SK-N-SH (cell line): ENCODE results near the gene S100A13. TPM values are rescaled to one million over a fixed set of nuclear protein-coding genes. Genes with fewer than 3 reads are reported as not detected.

ENCODE experiments used
- CTCF ChIA-PET: fragments of 300-600, 350-600 bp; formaldehyde crosslinking; extraction: SDS; loops from one replicate; lab custom pipeline; 2021; lab: Yijun Ruan, JAX
- POLR2A ChIA-PET: fragments of 350-600 bp; sonication (Branson Sonifier 250); formaldehyde crosslinking; extraction: SDS; loops from one replicate; lab custom pipeline; 2020; ENCODE audit warnings: antibody characterized with exemption, inconsistent platforms; lab: Yijun Ruan, JAX
- DNase-seq: peaks from one replicate; pipeline ENCODE4 v3.0.0; 2012
- H2AFZ ChIP-seq: fragments of 200-600 bp; sonication (generic); 2 replicates; pipeline ENCODE4 v1.8.1; 2016; ENCODE audit warnings: antibody characterized with exemption, mild to moderate bottlenecking, low read depth
- H3F3A ChIP-seq: fragments of 200-600 bp; sonication (generic); replicated peaks from 2 replicates; pipeline ENCODE3; 2016; ENCODE audit warnings: antibody characterized with exemption, mild to moderate bottlenecking; ENCODE audit not compliant: insufficient read depth
- H3K27ac ChIP-seq, 2 experiments: fragments of 200-500 bp in 1 of 2; fragments of 200-600 bp in 1 of 2; sonication (Bioruptor generic) in 1 of 2; sonication (generic), shearing (Covaris generic) in 1 of 2; 2 replicates each; pipeline versions ENCODE4 v1.5.1 to v1.6.1; 2014 to 2016; ENCODE audit warnings: low read depth in 2 of 2, inconsistent platforms in 1 of 2, low read length in 1 of 2, mild to moderate bottlenecking in 1 of 2, mixed read lengths in 1 of 2
- H3K27me3 ChIP-seq: fragments of 200-600 bp; sonication (generic), shearing (Covaris generic); 2 replicates; pipeline ENCODE4 v1.6.1; 2016; ENCODE audit warnings: mixed run types; ENCODE audit not compliant: insufficient read depth
- H3K36me3 ChIP-seq, 2 experiments: fragments of 200-500 bp in 1 of 2; fragments of 200-600 bp in 1 of 2; sonication (Bioruptor generic) in 1 of 2; sonication (generic) in 1 of 2; replicated peaks in 1 of 2; 2 replicates each; pipeline versions ENCODE3 to v1.5.1; 2014 to 2016; ENCODE audit warnings: low read length in 1 of 2, mild to moderate bottlenecking in 1 of 2; ENCODE audit not compliant: insufficient read depth in 2 of 2, control insufficient read depth in 1 of 2
- H3K4me1 ChIP-seq, 2 experiments: fragments of 200-500 bp in 1 of 2; fragments of 200-600 bp in 1 of 2; sonication (Bioruptor generic) in 1 of 2; sonication (generic), shearing (Covaris generic) in 1 of 2; 2 replicates each; pipeline versions ENCODE4 v1.5.1 to v1.6.1; 2014 to 2016; ENCODE audit warnings: low read depth in 1 of 2, low read length in 1 of 2, mixed run types in 1 of 2; ENCODE audit not compliant: insufficient read depth in 2 of 2, control insufficient read depth in 1 of 2
- H3K4me2 ChIP-seq: fragments of 200-600 bp; sonication (generic), shearing (Covaris generic); 2 replicates; pipeline ENCODE4 v1.6.1; 2017; ENCODE audit warnings: mixed run types
- H3K4me3 ChIP-seq, 2 experiments: fragments of 200-500 bp in 1 of 2; fragments of 200-600 bp in 1 of 2; sonication (Bioruptor generic) in 1 of 2; sonication (generic), shearing (Covaris generic) in 1 of 2; 2 replicates each; pipeline versions ENCODE4 v1.5.1 to v1.8.1; 2014 to 2016; ENCODE audit warnings: low read depth in 2 of 2, inconsistent platforms in 1 of 2, low read length in 1 of 2, mild to moderate bottlenecking in 1 of 2, mixed read lengths in 1 of 2, moderate library complexity in 1 of 2
- H3K79me2 ChIP-seq: fragments of 200-600 bp; sonication (generic); 2 replicates; pipeline ENCODE4 v1.8.1; 2017; ENCODE audit warnings: mild to moderate bottlenecking; ENCODE audit not compliant: insufficient read depth
- H3K9ac ChIP-seq: fragments of 200-600 bp; sonication (generic); 2 replicates; pipeline ENCODE4 v1.6.1; 2017; ENCODE audit warnings: mixed run types
- H3K9me2 ChIP-seq: fragments of 200-600 bp; sonication (generic); 2 replicates; pipeline ENCODE4 v1.6.1; 2017; ENCODE audit warnings: mixed run types
- H3K9me3 ChIP-seq: fragments of 200-600 bp; sonication (generic); 2 replicates; pipeline ENCODE4 v1.6.1; 2017; ENCODE audit warnings: mixed run types, mild to moderate bottlenecking, moderate library complexity
- H4K20me1 ChIP-seq: fragments of 200-600 bp; sonication (generic); 2 replicates; pipeline ENCODE4 v1.6.1; 2017; ENCODE audit warnings: mild to moderate bottlenecking, mixed run types; ENCODE audit not compliant: insufficient read depth
- FOSL2 ChIP-seq: IDR thresholded peaks from 2 replicates; pipeline ENCODE4 v1.4.0; 2012; ENCODE audit warnings: low read depth, mild to moderate bottlenecking, moderate library complexity, borderline replicate concordance
- FOXJ3 ChIP-seq: sonication (generic); formaldehyde crosslinking; IDR thresholded peaks from 2 replicates; pipeline ENCODE4 v1.5.1; 2020; ENCODE audit warnings: mild to moderate bottlenecking, missing genetic modification reagents
- GATA2 ChIP-seq: sonication (generic); formaldehyde crosslinking; IDR thresholded peaks from 2 replicates; pipeline ENCODE4 v1.5.0; 2020; ENCODE audit warnings: mild to moderate bottlenecking, missing genetic modification reagents
- MEF2A ChIP-seq: IDR thresholded peaks from 2 replicates; pipeline ENCODE4 v1.4.0; 2012; ENCODE audit warnings: low read depth, borderline replicate concordance
- MXI1 ChIP-seq: IDR thresholded peaks from 2 replicates; pipeline ENCODE4 v1.6.1; 2012; ENCODE audit warnings: mild to moderate bottlenecking, low read depth, low read length, improper control_type of control experiment
- NRF1 ChIP-seq: IDR thresholded peaks from 2 replicates; pipeline ENCODE4 v1.6.1; 2012; ENCODE audit warnings: low read depth, mild to moderate bottlenecking, low read length
- POLR2AphosphoS5 ChIP-seq: IDR thresholded peaks from 2 replicates; pipeline ENCODE4 v1.6.1; 2012; ENCODE audit warnings: low read depth, low read length
- RAD21 ChIP-seq: IDR thresholded peaks from 2 replicates; pipeline ENCODE4 v1.6.1; 2012; ENCODE audit warnings: mild to moderate bottlenecking, low read length
- RCOR1 ChIP-seq: fragments of 150-350 bp; IDR thresholded peaks from 2 replicates; pipeline ENCODE4 v1.6.1; 2017; ENCODE audit warnings: antibody characterized with exemption, low read length
- RFX5 ChIP-seq: IDR thresholded peaks from 2 replicates; pipeline ENCODE4 v1.6.1; 2012; ENCODE audit warnings: mild to moderate bottlenecking, improper control_type of control experiment, low read length
- RXRA ChIP-seq: IDR thresholded peaks from 2 replicates; pipeline ENCODE4 v1.4.0; 2012; ENCODE audit warnings: low read depth, mild to moderate bottlenecking, borderline replicate concordance
- SIN3A ChIP-seq: IDR thresholded peaks from 2 replicates; pipeline ENCODE4 v1.6.1; 2012; ENCODE audit warnings: low read depth, mild to moderate bottlenecking, low read length, moderate library complexity, borderline replicate concordance
- TCF12 ChIP-seq: IDR thresholded peaks from 2 replicates; pipeline ENCODE4 v1.4.0; 2012
- TEAD4 ChIP-seq: IDR thresholded peaks from 2 replicates; pipeline ENCODE4 v1.4.0; 2012; ENCODE audit warnings: mild to moderate bottlenecking, borderline replicate concordance; ENCODE audit not compliant: insufficient read depth
- YY1 ChIP-seq: IDR thresholded peaks from 2 replicates; pipeline ENCODE4 v1.4.0; 2012; ENCODE audit warnings: low read depth, mild to moderate bottlenecking
- WGBS: methylation state at CpG from one replicate; pipeline ENCODE4 v1.1.6; 2017; ENCODE audit warnings: low lambda C conversion rate; 5-methylcytosine and 5-hydroxymethylcytosine counted together
- polyA plus RNA-seq, 3 experiments: library from polyadenylated mRNA; depleted of rRNA; stranded (reverse); fragments of >200 nt; gene quantifications; 2 replicates each; pipeline ENCODE4 v1.2.3, GENCODE V29; 2012
- TF ChIP-seq, protein P1 (sequence below): IDR thresholded peaks from 2 replicates; pipeline ENCODE4 v1.4.0; 2012; ENCODE audit warnings: low read depth, borderline replicate concordance
- TF ChIP-seq, protein P2 (sequence below): IDR thresholded peaks from 2 replicates; pipeline ENCODE4 v1.4.0; 2012; ENCODE audit warnings: low read depth
- TF ChIP-seq, protein P3 (sequence below): fragments of 200-600 bp; sonication (generic); IDR thresholded peaks from 2 replicates; pipeline ENCODE4 v1.6.1; 2017; ENCODE audit warnings: antibody characterized with exemption, mild to moderate bottlenecking, moderate library complexity
- TF ChIP-seq, protein P4 (sequence below): fragments of 150-350 bp; IDR thresholded peaks from 2 replicates; pipeline ENCODE4 v1.6.1; 2016; ENCODE audit warnings: mild to moderate bottlenecking, low read depth, low read length
- TF ChIP-seq, protein P5 (sequence below): IDR thresholded peaks from 2 replicates; pipeline ENCODE4 v1.6.1; 2012; ENCODE audit warnings: mild to moderate bottlenecking, low read depth, low read length, moderate library complexity

Gene S100A13
- polyA plus RNA-seq, 1 of the 3 experiments (the other 2 are of a cell fraction): 12.3 TPM

DNA sequence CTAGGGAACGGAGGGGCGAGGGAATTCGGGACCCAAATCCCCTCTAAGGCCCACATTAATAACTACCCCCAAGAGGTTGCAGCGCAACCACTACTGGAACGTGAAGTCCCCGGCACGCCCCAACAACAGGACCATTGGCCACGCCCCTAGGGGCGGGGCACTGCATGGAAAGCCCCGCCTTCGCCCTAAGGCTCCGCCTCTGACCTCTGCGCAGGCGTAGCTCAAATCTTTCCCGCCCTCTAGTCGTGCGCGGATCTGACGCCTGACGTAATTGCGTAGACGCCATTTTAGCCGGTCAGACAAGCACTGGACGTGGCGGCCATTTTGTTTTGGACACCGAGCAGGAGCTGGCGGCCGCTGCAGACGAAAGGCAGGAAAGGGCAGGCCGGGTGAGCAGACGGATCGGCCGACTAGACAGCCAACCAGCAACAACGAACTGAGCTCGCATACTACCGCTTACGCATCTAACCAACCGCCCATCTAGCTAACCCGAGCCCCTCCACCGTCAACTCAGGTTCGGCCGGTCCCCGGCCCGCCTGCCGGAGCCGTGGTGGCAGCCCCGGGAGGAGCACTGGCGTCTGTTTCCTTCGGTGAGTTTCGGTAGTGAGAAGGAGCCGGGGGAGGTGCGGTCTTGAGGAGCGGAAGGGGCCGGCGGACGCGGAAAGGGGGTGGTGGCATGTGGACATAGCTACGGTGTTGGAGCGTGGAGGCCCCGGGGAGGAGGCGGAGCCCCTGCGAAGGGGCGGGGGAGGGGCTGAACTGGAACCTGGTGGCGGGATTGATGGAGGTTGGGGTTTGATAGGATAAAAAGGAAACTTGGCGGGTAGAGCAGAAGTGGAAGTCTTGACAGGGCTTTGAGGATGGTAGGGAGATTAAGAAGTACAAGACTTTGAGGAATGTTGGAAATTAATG, 6.7 kb upstream of the S100A13 start, which contains the start of gene CHTOP (continued):
- TF ChIP-seq, protein P1, sequence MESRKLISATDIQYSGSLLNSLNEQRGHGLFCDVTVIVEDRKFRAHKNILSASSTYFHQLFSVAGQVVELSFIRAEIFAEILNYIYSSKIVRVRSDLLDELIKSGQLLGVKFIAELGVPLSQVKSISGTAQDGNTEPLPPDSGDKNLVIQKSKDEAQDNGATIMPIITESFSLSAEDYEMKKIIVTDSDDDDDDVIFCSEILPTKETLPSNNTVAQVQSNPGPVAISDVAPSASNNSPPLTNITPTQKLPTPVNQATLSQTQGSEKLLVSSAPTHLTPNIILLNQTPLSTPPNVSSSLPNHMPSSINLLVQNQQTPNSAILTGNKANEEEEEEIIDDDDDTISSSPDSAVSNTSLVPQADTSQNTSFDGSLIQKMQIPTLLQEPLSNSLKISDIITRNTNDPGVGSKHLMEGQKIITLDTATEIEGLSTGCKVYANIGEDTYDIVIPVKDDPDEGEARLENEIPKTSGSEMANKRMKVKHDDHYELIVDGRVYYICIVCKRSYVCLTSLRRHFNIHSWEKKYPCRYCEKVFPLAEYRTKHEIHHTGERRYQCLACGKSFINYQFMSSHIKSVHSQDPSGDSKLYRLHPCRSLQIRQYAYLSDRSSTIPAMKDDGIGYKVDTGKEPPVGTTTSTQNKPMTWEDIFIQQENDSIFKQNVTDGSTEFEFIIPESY: no peak
- TF ChIP-seq, protein P2, sequence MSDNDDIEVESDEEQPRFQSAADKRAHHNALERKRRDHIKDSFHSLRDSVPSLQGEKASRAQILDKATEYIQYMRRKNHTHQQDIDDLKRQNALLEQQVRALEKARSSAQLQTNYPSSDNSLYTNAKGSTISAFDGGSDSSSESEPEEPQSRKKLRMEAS: no peak; the same call in none of the 2 replicates
- TF ChIP-seq SIN3A (no peak), RCOR1 (no peak), POLR2AphosphoS5 (peak; percentile 88), FOSL2 (no peak), MXI1 (peak; percentile 91), GATA2 (CRISPR knock-in tag) (no peak), MEF2A (no peak), FOXJ3 (CRISPR knock-in tag) (no peak), TEAD4 (peak; percentile 97)

DNA sequence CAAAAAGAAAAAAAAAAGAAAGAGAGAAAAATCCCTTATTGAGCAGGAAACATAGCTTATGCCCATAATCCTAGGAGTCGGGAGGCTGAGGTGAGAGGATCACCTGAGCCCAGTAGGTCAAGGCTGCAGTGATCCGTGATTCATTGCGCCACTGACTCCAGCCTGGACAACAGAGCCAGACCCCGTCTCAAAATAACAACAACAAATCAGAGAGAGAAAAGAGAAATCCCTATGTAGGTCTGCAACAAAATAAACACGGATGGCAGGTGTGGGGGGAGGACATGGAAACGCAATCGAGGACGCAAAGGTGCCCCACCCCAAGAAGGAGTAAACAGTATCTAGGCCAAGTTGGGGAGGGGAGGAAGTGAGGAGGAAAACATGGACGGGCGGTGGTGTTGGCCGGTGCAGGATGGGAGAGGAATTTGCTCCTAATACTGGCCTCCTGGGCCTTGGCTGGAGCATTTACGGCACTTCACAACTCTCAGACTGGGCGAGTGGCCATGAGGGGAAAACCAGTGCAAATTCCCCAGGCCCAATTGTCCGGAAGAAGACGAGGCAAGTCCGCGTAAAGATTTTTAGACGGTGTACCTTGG, 6.0 kb upstream of the S100A13 start:
- Histone ChIP-seq H3K9me3 (no peaks in the 10 kb centered on the region), H3F3A (peaks cover 20% of the 10 kb centered on the region), H3K4me1 (no peaks in the 10 kb centered on the region; a peak in 1 of 4 replicates), H3K4me3 (peak overlapping the region in 1 of 2 experiments; percentile 4; a peak in 1 of 4 replicates), H3K9ac (no peak overlapping the region), H2AFZ (no peak overlapping the region), H4K20me1 (peaks cover 3% of the 10 kb centered on the region; the same call in 1 of the 2 replicates), H3K27ac (no peak overlapping the region; a peak in 1 of 4 replicates), H3K36me3 (peaks cover 21 to 29% of the 10 kb centered on the region in 2 experiments), H3K9me2 (no peaks in the 10 kb centered on the region), H3K79me2 (peaks cover 47% of the 10 kb centered on the region), H3K27me3 (no peaks in the 10 kb centered on the region), H3K4me2 (no peak overlapping the region)
- DNase-seq: no peak
- ChIA-PET CTCF (interaction anchor here (1.0 to 2.7 kb wide), 7 partner anchors 10 to 352 kb away, joined by 3 to 10 read pairs (median 6); partner anchors contain the start of gene S100A14), POLR2A (interaction anchor here (0.8 to 2.6 kb wide), 9 partner anchors 14 to 357 kb away, joined by 3 to 32 read pairs (median 4); partner anchors contain the start of genes RPS27 and SNAPIN)
- WGBS: 88% methylated on average over 18 of the region's 18 CpGs
- TF ChIP-seq, protein P3, sequence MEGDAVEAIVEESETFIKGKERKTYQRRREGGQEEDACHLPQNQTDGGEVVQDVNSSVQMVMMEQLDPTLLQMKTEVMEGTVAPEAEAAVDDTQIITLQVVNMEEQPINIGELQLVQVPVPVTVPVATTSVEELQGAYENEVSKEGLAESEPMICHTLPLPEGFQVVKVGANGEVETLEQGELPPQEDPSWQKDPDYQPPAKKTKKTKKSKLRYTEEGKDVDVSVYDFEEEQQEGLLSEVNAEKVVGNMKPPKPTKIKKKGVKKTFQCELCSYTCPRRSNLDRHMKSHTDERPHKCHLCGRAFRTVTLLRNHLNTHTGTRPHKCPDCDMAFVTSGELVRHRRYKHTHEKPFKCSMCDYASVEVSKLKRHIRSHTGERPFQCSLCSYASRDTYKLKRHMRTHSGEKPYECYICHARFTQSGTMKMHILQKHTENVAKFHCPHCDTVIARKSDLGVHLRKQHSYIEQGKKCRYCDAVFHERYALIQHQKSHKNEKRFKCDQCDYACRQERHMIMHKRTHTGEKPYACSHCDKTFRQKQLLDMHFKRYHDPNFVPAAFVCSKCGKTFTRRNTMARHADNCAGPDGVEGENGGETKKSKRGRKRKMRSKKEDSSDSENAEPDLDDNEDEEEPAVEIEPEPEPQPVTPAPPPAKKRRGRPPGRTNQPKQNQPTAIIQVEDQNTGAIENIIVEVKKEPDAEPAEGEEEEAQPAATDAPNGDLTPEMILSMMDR: no peak
- no peak for TF ChIP-seq TCF12
- TF ChIP-seq RAD21: no peak
- TF ChIP-seq, protein P4, sequence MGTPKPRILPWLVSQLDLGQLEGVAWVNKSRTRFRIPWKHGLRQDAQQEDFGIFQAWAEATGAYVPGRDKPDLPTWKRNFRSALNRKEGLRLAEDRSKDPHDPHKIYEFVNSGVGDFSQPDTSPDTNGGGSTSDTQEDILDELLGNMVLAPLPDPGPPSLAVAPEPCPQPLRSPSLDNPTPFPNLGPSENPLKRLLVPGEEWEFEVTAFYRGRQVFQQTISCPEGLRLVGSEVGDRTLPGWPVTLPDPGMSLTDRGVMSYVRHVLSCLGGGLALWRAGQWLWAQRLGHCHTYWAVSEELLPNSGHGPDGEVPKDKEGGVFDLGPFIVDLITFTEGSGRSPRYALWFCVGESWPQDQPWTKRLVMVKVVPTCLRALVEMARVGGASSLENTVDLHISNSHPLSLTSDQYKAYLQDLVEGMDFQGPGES: no peak
- TF ChIP-seq YY1: no peak
- no peak for TF ChIP-seq FOXJ3 (CRISPR knock-in tag)
- TF ChIP-seq, protein P2: no peak
- no peak for TF ChIP-seq NRF1
- TF ChIP-seq RFX5: no peak
- TF ChIP-seq, protein P5, sequence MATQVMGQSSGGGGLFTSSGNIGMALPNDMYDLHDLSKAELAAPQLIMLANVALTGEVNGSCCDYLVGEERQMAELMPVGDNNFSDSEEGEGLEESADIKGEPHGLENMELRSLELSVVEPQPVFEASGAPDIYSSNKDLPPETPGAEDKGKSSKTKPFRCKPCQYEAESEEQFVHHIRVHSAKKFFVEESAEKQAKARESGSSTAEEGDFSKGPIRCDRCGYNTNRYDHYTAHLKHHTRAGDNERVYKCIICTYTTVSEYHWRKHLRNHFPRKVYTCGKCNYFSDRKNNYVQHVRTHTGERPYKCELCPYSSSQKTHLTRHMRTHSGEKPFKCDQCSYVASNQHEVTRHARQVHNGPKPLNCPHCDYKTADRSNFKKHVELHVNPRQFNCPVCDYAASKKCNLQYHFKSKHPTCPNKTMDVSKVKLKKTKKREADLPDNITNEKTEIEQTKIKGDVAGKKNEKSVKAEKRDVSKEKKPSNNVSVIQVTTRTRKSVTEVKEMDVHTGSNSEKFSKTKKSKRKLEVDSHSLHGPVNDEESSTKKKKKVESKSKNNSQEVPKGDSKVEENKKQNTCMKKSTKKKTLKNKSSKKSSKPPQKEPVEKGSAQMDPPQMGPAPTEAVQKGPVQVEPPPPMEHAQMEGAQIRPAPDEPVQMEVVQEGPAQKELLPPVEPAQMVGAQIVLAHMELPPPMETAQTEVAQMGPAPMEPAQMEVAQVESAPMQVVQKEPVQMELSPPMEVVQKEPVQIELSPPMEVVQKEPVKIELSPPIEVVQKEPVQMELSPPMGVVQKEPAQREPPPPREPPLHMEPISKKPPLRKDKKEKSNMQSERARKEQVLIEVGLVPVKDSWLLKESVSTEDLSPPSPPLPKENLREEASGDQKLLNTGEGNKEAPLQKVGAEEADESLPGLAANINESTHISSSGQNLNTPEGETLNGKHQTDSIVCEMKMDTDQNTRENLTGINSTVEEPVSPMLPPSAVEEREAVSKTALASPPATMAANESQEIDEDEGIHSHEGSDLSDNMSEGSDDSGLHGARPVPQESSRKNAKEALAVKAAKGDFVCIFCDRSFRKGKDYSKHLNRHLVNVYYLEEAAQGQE: no peak
- no peak for TF ChIP-seq MEF2A
- TF ChIP-seq RXRA: no peak
